MM.1S (cell line): Measurements from ENCODE around the gene IL37.

Experiments
- DNase-seq: peaks from one replicate; pipeline ENCODE4 v3.0.0-alpha.2; 2015
- H2AFZ ChIP-seq: fragments of 300-600 bp; sonication (generic); 2 replicates; pipeline ENCODE4 v1.6.0; 2016; ENCODE audit warnings: antibody characterized with exemption, low read length
- H3F3A ChIP-seq: fragments of 300-600 bp; sonication (generic); 2 replicates; pipeline ENCODE4 v1.6.1; 2016; ENCODE audit warnings: mild to moderate bottlenecking, antibody characterized with exemption, low read length, moderate library complexity, mixed read lengths; ENCODE audit not compliant: insufficient read depth
- H3K27ac ChIP-seq: fragments of 300-600 bp; sonication (generic); 2 replicates; pipeline ENCODE4 v1.5.1; 2016; ENCODE audit warnings: mild to moderate bottlenecking, low read length
- H3K27me3 ChIP-seq: fragments of 300-600 bp; sonication (generic); replicated peaks from 2 replicates; pipeline ENCODE4 v1.6.0; 2016; ENCODE audit warnings: low read length; ENCODE audit not compliant: insufficient read depth
- H3K36me3 ChIP-seq: fragments of 300-600 bp; sonication (generic); replicated peaks from 2 replicates; pipeline ENCODE4 v1.6.1; 2016; ENCODE audit warnings: mild to moderate bottlenecking, low read length, mixed read lengths; ENCODE audit not compliant: insufficient read depth
- H3K4me1 ChIP-seq: fragments of 300-600 bp; sonication (generic); 2 replicates; pipeline ENCODE4 v1.6.1; 2016; ENCODE audit warnings: low read length, mixed read lengths
- H3K4me2 ChIP-seq: fragments of 300-600 bp; sonication (generic); 2 replicates; pipeline ENCODE4 v1.6.0; 2016; ENCODE audit warnings: low read depth, low read length
- H3K4me3 ChIP-seq: fragments of 300-600 bp; sonication (generic); 2 replicates; pipeline ENCODE4 v1.5.1; 2016; ENCODE audit warnings: low read length, mixed read lengths
- H3K79me2 ChIP-seq: fragments of 300-600 bp; sonication (generic); 2 replicates; pipeline ENCODE4 v1.6.1; 2016; ENCODE audit warnings: mixed run types, low read length, mixed read lengths
- H3K9ac ChIP-seq: fragments of 300-600 bp; sonication (generic); 2 replicates; pipeline ENCODE4 v1.6.1; 2016; ENCODE audit warnings: low read length, mixed read lengths
- H3K9me2 ChIP-seq: fragments of 300-600 bp; sonication (generic); replicated peaks from 2 replicates; pipeline ENCODE4 v1.6.1; 2016; ENCODE audit warnings: mild to moderate bottlenecking, low read length, mixed read lengths; ENCODE audit not compliant: insufficient read depth
- H3K9me3 ChIP-seq: fragments of 300-600 bp; sonication (generic); replicated peaks from 2 replicates; pipeline ENCODE4 v1.6.1; 2016; ENCODE audit warnings: mild to moderate bottlenecking, low read length, mixed read lengths; ENCODE audit not compliant: insufficient read depth
- H4K20me1 ChIP-seq: fragments of 300-600 bp; sonication (generic); 2 replicates; pipeline ENCODE4 v1.6.1; 2016; ENCODE audit warnings: mild to moderate bottlenecking, low read length, moderate library complexity, mixed read lengths; ENCODE audit not compliant: insufficient read depth
- EZH2 ChIP-seq: fragments of 300-600 bp; sonication (generic); optimal IDR thresholded peaks from 2 replicates; pipeline ENCODE3; 2017; ENCODE audit warnings: low read depth, mild to moderate bottlenecking, antibody characterized with exemption, low read length, mixed read lengths
- EZH2phosphoT487 ChIP-seq: fragments of 300-600 bp; sonication (generic); IDR thresholded peaks from 2 replicates; pipeline ENCODE4 v1.6.1; 2018; ENCODE audit warnings: antibody characterized with exemption, low read length
- TF ChIP-seq, protein P1 (sequence below): fragments of 300-600 bp; sonication (generic); IDR thresholded peaks from 2 replicates; pipeline ENCODE4 v1.5.1; 2016; ENCODE audit warnings: antibody characterized with exemption, low read length, mixed read lengths

Gene IL37

GRCh38 chr2:112867701-112868631, 43.0 kb upstream of the IL37 start:
- H3K9me2 ChIP-seq = no peaks in the 10 kb centered on the region
- no peak overlapping the region for H3K4me3 ChIP-seq
- no peaks in the 10 kb centered on the region for H3K79me2 ChIP-seq
- no peak overlapping the region for H3K9ac ChIP-seq
- no peak overlapping the region for H2AFZ ChIP-seq
- no peak overlapping the region for H3K4me2 ChIP-seq
- H3F3A ChIP-seq = no peaks in the 10 kb centered on the region
- DNase-seq = no peak
- H3K27ac ChIP-seq = no peak overlapping the region
- no peaks in the 10 kb centered on the region for H3K9me3 ChIP-seq
- no peaks in the 10 kb centered on the region for H3K27me3 ChIP-seq
- H3K36me3 ChIP-seq = no peaks in the 10 kb centered on the region
- no peaks in the 10 kb centered on the region for H3K4me1 ChIP-seq
- H4K20me1 ChIP-seq = no peaks in the 10 kb centered on the region
- TF ChIP-seq, protein P1, sequence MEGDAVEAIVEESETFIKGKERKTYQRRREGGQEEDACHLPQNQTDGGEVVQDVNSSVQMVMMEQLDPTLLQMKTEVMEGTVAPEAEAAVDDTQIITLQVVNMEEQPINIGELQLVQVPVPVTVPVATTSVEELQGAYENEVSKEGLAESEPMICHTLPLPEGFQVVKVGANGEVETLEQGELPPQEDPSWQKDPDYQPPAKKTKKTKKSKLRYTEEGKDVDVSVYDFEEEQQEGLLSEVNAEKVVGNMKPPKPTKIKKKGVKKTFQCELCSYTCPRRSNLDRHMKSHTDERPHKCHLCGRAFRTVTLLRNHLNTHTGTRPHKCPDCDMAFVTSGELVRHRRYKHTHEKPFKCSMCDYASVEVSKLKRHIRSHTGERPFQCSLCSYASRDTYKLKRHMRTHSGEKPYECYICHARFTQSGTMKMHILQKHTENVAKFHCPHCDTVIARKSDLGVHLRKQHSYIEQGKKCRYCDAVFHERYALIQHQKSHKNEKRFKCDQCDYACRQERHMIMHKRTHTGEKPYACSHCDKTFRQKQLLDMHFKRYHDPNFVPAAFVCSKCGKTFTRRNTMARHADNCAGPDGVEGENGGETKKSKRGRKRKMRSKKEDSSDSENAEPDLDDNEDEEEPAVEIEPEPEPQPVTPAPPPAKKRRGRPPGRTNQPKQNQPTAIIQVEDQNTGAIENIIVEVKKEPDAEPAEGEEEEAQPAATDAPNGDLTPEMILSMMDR = no peak
- no peak for TF ChIP-seq EZH2phosphoT487
- no peak for TF ChIP-seq EZH2

GRCh38 chr2:112869258-112869842, 41.6 kb upstream of the IL37 start:
- Histone ChIP-seq H3K9me3 (no peaks in the 10 kb centered on the region), H3F3A (no peaks in the 10 kb centered on the region), H3K9me2 (no peaks in the 10 kb centered on the region), H4K20me1 (no peaks in the 10 kb centered on the region), H3K4me3 (no peak overlapping the region), H3K4me1 (no peaks in the 10 kb centered on the region), H3K27me3 (no peaks in the 10 kb centered on the region), H3K36me3 (no peaks in the 10 kb centered on the region), H3K4me2 (no peak overlapping the region), H3K9ac (no peak overlapping the region), H3K79me2 (no peaks in the 10 kb centered on the region), H3K27ac (no peak overlapping the region), H2AFZ (no peak overlapping the region)
- DNase-seq = no peak
- TF ChIP-seq EZH2phosphoT487 (no peak), EZH2 (no peak)
- TF ChIP-seq, protein P1 = no peak

- Histone ChIP-seq H3K4me3 (no peak overlapping the region), H3K27ac (no peak overlapping the region), H3K27me3 (no peaks in the 10 kb centered on the region), H3K4me1 (no peaks in the 10 kb centered on the region), H3K9me3 (no peaks in the 10 kb centered on the region), H3K36me3 (no peaks in the 10 kb centered on the region), H3F3A (no peaks in the 10 kb centered on the region), H2AFZ (no peak overlapping the region), H3K79me2 (no peaks in the 10 kb centered on the region), H3K9me2 (no peaks in the 10 kb centered on the region), H4K20me1 (no peaks in the 10 kb centered on the region), H3K9ac (no peak overlapping the region), H3K4me2 (no peak overlapping the region)
- no peak for DNase-seq
- no peak for TF ChIP-seq EZH2
- TF ChIP-seq, protein P1 = no peak
These were observed 39.8 kb upstream of the IL37 start for GRCh38 chr2:112870841-112871835.
